Ovary (tissue), 3 donors: ENCODE results near the gene RFX3.

Experiments used
- EP300 ChIP-seq: sonication (generic); formaldehyde crosslinking; IDR thresholded peaks from one replicate; pipeline ENCODE4 v1.6.1; 2017; ENCODE audit warnings: antibody characterized with exemption
- POLR2A ChIP-seq: fragments of 450-650 bp; IDR thresholded peaks from one replicate; pipeline ENCODE4 v1.6.1; 2017; ENCODE audit warnings: antibody characterized with exemption, mild to moderate bottlenecking, moderate library complexity
- TF ChIP-seq, protein P1 (sequence below), 3 donors: fragments of 450-650 bp in 2 of 3; fragments of 200-600 bp in 1 of 3; IDR thresholded peaks; one replicate each; pipeline versions ENCODE4 v1.5.1 to v1.8.0; 2016 to 2022; ENCODE audit warnings: antibody characterized with exemption in 3 of 3, mild to moderate bottlenecking in 1 of 3
- donor health status: DM: no; HTN: no; CAD: no.

DNA sequence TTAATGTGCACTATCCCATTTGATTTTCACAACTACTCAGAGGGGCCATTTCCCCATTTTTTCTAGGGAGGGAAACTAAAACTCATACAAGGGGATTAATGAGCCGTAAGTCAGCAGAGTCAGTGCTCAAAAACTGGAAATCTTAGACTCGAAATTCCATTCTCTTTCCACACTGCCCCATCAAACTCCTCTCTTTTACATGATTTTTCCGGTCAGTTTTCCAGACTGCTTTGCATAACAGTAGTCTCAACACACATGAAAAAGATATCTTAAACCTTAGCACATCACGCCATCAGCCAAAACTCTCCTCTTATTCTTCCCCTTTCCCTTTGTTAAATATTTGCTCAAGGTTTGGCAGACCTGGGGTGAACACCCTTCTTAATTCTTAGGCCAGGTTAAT is 332.0 kb downstream of the RFX3 start:
- TF ChIP-seq EP300: no peak
- TF ChIP-seq, protein P1, sequence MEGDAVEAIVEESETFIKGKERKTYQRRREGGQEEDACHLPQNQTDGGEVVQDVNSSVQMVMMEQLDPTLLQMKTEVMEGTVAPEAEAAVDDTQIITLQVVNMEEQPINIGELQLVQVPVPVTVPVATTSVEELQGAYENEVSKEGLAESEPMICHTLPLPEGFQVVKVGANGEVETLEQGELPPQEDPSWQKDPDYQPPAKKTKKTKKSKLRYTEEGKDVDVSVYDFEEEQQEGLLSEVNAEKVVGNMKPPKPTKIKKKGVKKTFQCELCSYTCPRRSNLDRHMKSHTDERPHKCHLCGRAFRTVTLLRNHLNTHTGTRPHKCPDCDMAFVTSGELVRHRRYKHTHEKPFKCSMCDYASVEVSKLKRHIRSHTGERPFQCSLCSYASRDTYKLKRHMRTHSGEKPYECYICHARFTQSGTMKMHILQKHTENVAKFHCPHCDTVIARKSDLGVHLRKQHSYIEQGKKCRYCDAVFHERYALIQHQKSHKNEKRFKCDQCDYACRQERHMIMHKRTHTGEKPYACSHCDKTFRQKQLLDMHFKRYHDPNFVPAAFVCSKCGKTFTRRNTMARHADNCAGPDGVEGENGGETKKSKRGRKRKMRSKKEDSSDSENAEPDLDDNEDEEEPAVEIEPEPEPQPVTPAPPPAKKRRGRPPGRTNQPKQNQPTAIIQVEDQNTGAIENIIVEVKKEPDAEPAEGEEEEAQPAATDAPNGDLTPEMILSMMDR (IDR thresholded peaks at IDR 0.05): no peak
- no peak for TF ChIP-seq POLR2A
